GM19193 (cell line): ENCODE results near the gene ROMO1.

Experiments used
- POLR2A ChIP-seq: IDR thresholded peaks from 4 replicates; pipeline ENCODE4 v1.6.1; 2011; ENCODE audit not compliant: insufficient read depth, insufficient read length; ENCODE audit errors: extremely low read depth

Gene ROMO1

GRCh38 chr20:35732644-35732982 is 33.4 kb downstream of the ROMO1 start:
- TF ChIP-seq POLR2A: no peak

- no peak for TF ChIP-seq POLR2A
Observed at GRCh38 chr20:35734374-35734773, 35.2 kb downstream of the ROMO1 start.

GRCh38 chr20:35734777-35735649 is 35.8 kb downstream of the ROMO1 start:
- no peak for TF ChIP-seq POLR2A

GRCh38 chr20:35735826-35736470 is 36.7 kb downstream of the ROMO1 start:
- TF ChIP-seq POLR2A: no peak

GRCh38 chr20:35737865-35738333 is 38.7 kb downstream of the ROMO1 start:
- no peak for TF ChIP-seq POLR2A

GRCh38 chr20:35738410-35739179 is 39.4 kb downstream of the ROMO1 start:
- no peak for TF ChIP-seq POLR2A

GRCh38 chr20:35739294-35740163 is 40.3 kb downstream of the ROMO1 start:
- TF ChIP-seq POLR2A: no peak

GRCh38 chr20:35741892-35742740 is 42.9 kb downstream of the ROMO1 start, which contains the start of gene RBM39:
Gene RBM39, minus strand, starts transcription at chr20:35742260. Its CDS starts 1,386 bp downstream, at chr20:35740874.
- peak; percentile 92 for TF ChIP-seq POLR2A

GRCh38 chr20:35742741-35743523 is 43.7 kb downstream of the ROMO1 start:
- TF ChIP-seq POLR2A: no peak

- no peak for TF ChIP-seq POLR2A
Observed at GRCh38 chr20:35743693-35744491, 44.7 kb downstream of the ROMO1 start.
